Cerebellar cortex (tissue), 1 donor: ENCODE results near the gene CLCN3.
"Not testable (repeated sequence)": the region's sequence is repeated elsewhere in the genome, so short reads cannot be mapped to it uniquely, and the experiment has no call there.

Experiments used
- DNase-seq: peaks from one replicate; pipeline ENCODE4 v3.0.0-alpha.2; 2015; ENCODE audit warnings: low spot score

Gene CLCN3

DNA sequence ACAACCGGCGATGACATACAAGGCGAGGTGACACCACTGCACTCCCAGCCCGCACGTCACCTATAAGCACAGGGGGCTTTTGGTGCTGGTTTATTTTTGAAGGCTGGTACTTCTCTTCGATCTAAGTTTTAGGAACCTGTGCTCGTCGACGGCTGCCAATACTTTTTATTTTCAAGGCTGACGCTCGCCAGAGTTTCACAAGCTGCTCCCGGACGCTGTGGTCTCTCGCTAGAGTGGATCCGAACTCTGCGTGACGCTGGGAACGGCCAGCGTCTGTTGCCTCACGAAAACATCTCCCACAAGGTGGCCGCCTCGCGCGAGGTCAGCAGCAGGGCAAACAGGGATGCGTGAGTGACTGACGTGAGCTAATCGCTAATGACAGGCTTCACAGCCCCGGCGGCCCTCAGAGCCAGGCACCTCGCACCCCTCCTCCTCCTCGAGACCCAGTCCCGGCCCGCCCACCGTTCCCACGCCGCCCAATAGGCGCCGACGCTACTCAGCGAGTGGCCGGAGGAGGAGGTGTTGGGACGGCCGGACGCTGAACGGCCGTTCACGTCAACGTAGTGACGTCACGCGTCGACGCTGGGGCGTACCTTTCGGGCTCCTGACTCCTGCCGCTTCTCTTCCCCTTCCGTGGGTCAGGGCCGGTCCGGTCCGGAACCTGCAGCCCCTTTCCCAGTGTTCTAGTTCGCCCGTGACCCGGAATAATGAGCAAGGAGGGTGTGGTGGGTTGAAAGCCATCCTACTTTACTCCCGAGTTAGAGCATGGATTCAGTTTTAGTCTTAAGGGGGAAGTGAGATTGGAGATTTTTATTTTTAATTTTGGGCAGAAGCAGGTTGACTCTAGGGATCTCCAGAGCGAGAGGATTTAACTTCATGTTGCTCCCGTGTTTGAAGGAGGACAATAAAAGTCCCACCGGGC is at the start of gene CLCN3:
Gene CLCN3, plus strand, starts transcription at position 621 of the 922 bp plus-strand sequence. CDS start 15,351 bp downstream, outside the sequence.
- peak; percentile 99 for DNase-seq

DNA sequence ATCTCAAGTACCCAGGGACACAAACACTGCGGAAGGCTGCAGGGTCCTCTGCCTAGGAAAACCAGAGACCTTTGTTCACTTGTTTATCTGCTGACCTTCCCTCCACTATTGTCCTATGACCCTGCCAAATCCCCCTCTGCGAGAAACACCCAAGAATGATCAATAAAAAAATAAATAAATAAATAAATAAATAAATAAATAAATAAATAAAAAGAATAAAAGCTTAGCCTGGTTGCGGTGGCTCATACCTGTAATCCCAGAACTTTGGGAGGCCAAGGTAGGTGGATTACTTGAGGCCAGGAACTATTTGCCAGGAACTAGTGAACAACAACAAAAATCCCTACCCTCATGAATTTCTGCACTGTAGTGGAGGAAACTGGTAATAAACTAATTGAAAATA is 49.4 kb upstream of the CLCN3 start:
- DNase-seq: not testable (repeated sequence)

DNA sequence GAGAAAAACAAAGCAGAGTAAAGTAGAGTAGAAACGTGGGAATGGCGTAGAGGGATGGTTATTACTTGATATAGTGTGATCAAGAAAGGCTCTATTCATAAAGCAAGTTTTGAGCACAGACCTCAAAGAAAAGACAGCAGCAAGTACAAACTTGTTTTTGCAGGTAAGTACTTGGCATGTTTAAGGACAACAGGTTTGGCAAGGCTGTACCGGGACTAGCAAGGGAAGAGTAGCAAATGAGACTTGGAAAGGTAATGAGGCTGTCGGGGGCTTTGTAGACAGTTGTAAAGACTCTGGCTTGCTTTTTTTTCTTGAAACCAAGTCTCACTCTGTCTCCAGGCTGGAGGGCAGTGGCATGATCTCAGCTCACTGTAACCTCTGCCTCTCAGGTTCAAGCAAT is 48.9 kb upstream of the CLCN3 start:
- no peak for DNase-seq

DNA sequence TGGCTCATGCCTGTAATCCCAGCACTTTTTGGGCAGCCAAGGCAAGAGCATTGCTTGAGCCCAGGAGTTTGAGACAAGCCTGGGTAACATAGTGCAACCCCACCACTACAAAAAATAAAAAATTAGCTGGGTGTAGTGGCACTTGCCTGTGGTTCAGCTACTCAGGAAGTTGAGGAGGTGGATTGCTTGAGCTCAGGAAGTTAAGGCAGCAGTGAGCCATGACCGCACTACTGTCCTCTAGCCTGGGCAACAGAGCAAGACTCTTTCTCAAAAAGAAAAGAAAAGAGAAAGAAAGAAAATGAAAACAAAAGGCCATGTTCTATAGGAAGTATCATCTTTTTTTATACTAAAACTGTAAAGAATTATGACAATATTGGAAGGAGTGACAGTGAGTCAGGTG is 46.5 kb upstream of the CLCN3 start:
- no peak for DNase-seq

DNA sequence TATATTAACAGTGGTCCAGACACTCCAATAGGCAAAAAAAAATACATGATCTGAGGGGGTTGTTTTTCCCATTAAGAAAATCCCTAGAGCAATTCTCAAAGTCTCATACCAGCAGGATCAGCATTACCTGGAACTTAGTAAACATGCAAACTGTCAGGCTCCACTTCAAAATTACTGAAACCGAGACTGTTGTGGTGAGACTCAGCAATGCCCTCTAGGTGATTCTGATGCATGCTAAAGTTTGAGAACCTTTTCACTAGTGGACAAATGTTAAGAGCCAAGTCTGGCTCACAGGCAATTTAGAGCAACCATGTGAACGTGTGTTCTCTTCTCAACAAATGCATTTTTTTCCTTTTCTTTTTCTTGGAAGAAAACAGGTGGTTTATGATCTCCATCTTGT is 38.2 kb upstream of the CLCN3 start:
- DNase-seq: no peak

DNA sequence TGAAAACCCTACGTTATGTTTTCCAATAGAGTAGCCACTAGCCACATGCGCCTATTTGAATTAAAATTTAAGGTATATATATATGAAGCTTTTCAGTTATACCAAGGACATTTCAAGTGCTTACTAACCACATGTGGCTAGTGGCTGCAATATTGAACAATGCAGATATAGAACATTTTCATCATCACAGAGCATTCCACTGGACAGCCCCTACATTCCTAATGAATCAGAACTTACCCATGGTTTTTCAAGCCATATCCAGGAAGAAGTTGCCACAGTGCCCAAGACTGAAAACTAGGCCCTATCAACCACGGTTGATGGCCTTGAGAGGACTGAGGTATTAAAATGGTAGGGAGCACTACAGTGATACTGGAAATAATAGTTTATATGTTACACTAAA is 37.7 kb upstream of the CLCN3 start:
- no peak for DNase-seq

DNA sequence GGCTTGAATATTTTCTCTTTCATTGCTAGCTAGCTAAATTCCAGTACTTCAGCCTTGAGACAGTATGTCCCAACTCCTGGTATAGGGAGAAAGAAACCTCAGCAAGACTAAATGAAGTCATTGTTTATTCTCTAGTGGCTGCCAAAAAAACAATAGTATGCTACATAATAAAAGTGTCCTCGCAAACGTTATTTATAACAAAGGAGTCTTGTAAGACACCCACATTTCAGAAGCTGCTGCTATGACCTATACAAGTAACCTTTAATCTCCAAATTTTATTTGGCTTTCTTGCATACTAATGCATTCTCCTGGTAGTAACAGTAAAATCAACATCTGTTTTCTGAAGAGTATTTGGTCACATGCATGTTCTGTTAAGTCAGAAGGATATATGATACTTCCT is 36.8 kb upstream of the CLCN3 start:
- no peak for DNase-seq

DNA sequence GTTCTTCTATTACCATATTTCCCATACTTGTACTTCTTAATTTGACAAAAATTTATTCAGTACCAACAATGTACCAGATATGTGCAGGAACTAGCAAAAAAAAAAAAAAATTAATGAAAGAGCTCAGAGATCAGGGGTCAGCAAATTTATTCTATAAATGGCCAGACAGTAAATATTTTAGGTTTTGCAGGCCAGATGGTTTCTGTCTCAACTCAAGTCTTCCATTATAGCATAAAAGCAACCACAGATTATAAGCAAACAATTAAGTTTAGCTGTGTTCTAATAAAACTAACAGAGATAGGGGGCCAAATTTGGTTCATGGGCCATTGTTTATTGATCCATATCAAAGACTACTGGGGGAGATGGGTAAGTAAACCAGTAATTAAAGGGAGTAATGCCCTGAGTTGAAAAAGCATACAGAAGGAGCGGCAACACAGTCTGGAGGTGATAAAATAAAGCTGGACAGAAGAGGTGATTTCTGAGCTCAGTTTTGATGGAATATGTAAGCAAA is 27.3 kb upstream of the CLCN3 start:
- DNase-seq: no peak

DNA sequence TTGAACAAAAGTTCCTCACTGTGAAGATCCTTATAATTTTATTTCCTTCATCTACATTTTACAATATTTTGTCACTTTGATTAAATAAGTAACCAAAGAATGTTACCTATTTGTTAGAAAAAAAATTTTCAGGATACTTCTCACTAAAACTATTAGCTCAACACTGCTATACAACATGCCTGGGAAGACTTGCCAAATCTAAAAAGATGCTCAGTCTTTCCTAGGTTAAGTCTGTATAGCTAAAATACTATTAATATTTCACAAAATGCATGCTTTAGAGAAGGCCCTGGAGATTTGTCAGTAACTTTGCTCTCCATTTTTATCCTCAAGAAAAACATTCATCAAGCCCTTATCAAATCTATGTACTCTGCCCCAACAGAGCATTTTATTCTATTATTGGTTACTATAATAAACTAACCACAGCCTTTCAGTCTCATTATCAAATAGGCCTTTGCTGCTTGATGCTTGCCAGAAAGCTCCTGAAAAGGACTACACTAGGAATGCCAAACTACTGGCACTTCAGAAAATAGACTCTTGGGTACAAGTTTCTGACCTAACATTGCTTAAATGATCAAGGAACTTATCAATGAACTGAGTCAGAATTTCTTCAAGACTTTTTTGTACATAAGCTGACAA is 25.7 kb upstream of the CLCN3 start:
- no peak for DNase-seq

DNA sequence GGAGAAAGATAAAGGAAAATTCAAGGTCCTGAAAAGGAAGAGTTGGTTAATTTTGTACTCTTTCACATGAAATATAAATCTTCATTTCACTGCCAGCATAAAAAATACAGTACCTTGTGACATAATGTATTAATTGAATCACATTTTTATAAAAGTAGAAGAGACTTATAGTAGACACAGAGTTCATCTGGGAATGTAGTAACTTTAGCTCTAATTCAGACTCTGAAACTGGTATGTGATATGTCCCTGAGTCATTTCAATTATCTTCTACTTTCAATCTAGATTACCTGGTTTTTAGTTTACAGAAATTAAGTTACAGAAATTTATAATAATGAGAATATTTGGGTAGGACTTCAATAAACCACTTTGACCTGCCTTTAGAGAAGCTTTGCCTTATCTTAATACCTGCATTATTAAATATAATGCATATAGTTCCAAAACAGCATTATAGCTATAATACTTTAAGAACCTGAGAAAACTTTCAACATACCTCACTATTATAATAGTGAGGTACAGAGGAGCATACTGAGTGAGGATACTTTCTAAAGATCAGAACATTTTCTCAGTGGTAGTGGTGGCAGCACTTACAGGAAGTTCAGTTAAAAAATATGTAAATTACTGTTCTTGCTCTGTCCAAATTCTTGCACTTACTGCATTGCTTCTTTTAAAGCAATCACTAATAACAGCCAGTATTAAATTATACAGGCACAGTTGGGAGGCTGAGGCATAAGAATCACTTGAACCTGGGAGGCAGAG is 19.2 kb upstream of the CLCN3 start:
- DNase-seq: no peak

DNA sequence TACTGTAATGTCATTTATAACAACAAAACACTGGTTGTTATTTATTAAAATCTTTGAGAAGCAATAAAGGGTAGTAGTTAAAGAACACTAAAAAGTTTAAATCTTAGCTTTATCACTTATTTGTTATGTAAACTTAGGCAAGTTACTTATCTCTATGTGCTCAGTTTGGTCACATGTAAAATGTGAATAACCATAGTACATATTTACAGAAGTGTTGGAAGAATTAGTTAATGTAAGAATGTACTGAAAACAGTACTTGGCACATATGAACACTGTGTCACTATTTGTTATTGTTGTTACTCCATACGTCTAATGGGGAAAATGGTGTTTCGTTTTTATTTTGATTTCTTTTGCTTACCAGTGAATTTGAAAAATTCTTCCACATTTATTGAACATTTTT is 17.1 kb upstream of the CLCN3 start:
- DNase-seq: no peak

DNA sequence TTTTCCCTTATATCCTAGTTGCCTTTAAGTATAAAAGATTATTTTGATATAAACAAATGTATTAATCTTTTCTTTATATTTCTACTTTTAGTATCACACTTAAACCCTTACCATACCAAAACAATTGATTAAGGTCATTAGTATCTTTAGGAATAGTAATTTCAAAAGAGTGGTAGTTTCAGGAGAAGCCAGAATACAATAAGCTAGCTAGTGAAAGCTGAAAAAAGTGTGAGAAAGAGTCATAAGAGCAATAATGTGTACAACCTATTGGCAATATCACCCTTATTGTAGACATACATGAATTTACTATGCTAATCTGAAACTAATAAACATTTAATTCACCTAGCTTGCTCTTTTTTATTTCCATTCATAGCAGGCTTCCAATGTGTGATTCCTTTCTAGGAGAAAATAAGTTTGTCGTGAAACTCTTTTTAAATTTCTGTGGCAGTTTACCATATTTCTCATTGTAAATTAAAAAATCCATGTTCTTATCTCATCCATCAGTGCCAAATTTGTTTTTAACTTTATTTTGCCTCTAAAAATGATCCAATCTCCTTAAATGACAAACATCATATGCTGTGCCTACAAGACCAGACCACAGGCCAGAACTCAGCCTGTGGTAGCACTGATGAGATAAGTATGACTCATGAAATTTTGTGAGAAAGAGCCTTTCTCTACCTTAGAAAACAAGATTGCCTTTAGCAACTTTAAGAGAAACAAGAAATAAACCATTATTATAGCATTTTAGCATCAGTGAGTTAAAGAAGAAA is 16.1 kb upstream of the CLCN3 start:
- no peak for DNase-seq

DNA sequence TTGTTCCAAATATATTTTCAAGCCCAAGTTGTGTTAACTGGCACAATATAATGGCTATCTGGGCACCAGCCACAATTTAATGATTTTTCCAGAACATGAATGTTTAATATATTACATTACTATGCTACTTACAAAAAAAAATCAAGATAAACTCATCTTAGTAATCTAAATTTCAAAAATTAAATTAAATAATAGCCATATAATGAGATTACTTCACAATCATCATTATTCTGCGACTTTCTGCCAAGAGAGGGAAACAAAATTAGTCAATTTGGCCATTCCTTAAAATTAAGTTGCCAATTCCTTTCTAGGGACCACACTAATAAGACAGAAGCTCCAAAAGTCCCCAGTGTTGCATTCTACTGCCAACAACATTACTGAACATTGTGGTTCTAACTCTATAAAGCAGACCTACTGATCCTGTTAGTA is 15.5 kb upstream of the CLCN3 start:
- DNase-seq: no peak

DNA sequence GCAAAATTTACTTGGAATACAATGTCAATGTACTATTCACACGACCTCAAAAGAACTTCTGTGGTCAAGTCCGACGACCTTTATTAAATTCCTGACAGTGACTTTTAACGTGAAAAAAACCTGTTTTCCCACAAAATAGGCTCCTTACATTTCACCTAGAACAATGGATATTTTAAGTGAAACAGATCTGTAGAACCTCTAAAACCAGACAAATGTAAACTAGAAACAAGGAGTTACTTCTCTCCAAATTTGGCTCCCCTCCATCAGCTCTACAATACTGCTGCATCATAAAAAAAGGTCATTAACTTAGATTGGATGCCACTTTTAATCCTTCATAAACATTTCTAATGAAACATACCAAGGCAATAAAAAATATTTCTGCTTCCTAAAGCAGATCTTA is 9.2 kb upstream of the CLCN3 start:
- peak; percentile 16 for DNase-seq

DNA sequence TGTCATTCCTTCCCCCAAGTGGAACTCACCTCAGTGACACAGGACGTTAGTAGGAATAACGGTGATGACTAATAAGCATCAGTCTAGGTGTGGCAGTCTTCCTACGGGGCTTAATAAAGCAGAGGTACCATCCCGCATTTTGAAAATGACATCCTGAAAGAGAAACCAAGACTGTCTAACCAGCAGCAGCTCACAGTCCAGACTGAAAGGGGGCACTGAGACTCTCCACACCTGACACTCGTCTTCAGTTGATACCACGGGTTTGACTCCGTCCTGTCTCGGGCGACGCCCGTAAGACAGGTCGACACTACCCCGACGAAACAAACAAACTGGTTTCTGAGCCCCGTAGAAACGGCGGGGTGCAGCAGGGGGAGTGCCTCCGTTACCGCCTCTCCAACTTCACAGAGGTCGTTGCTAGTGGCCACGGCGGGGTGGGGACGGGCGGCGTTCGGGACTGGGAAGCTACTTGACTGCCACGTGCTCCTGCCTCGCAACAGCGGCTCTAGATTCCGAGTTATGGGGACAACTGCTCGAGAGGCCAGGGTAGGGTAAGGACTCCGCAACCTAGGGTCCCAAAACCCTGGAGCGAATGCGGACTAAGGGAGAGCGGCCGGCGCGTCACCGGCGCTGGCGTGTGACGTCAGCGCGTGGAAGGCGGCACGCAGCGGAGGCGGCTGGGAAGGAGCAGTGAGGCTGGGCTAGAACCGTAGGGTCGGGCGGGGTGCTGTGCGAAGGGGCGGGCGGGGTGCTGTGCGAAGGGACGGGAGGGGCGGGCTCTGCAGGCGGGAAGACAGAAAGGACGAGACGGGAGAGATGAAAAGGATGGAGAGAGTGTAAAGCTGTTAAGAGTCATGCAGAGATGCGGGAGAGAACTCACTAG is 8.1 kb upstream of the CLCN3 start, which contains the start of gene NEK1:
Gene NEK1, minus strand, starts transcription at position 593 of the 880 bp plus-strand sequence. CDS start 9,953 bp downstream, outside the sequence.
- DNase-seq: peak; percentile 91

DNA sequence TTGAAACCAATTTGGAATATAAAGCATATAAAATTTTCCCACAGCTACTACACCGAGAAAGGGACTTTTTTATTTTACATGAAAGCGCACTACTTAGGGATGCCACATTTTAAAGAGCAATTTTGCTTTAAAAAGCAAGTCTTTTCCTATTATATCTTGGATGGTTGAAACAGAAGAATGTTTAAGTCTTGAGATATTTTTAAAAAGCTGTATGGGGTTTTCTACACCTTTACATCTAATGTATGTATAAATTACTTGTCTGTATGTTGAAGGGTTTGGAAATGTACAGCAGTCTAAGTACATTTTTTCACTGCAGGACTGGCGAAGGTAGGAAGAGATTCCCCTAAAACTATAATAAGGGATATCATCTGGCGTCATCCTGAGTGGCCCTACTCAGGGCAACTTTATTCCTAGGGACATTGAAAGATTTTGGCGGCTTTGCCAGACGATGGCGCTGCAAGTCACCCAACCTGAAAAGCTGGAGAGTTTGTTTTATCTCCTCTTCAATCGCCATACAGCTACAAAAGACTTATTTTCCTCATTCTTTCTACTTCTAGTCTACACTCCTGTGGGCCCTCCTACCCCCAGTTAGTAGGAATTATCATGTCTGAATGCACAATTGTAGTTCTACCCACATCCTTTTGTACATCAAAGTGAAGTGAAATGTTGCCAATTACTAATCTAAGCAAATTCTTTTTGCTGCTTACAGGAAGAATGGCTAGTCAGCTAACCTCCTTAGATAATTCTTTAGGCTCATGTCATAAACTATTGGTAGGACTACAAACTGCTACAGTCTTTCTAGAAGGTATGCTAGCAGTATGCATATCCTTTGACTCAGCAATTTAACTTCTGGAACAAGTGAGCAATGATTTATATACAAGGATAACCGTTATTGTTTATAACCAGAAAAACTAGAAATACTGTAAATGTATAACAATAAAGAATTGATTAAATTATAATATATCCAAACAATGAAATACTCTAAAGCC is 7.2 kb upstream of the CLCN3 start:
- DNase-seq: peak; percentile 92

DNA sequence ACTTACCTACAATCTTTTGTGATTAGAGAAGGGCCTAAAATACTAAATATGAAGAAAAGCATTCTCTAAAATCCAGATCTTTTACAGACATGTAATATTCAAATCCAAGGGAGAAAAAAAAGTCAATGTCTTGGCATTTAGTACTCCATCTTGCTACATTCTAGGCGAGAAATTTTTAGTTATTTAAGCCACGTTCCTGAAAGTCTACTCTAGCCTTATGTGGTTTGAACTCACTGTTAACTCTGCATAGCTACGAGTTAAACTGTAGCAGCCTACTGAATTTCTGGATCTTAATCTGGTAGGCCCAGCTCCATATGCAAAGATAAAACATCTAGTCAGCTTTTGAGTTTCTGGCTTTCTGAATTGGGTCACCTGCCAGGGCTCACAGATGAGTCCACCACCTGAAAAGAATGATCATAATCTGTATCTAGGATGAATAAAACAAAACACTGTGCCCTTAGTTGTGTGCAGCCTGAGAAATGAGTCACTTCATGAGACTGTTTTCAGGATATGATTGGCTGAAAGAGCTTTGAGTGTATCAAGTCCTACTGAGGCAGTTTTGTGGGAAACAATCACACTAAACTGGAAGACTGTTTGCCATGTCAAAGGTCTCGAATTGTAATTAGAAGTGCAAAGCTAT is 4.8 kb upstream of the CLCN3 start:
- DNase-seq: no peak

DNA sequence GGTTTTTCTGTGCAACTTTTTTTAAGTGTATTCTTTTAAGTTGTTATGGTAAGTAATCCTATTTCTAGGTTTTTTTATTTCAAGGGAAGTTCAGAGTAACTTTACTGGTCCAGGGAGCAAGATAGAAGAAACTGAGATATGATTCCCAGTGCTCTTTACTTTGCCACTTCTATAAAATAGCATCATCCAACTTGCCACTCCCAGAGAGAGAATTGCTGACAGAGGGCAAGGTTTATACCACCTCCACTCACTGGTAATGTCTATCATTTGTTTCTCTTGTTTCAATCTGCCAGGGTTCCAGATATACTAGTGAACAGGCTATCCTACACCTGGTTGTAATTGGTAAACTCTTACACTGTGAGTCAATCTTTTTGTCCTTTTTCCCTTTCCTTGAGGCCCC is 3.5 kb upstream of the CLCN3 start:
- no peak for DNase-seq

DNA sequence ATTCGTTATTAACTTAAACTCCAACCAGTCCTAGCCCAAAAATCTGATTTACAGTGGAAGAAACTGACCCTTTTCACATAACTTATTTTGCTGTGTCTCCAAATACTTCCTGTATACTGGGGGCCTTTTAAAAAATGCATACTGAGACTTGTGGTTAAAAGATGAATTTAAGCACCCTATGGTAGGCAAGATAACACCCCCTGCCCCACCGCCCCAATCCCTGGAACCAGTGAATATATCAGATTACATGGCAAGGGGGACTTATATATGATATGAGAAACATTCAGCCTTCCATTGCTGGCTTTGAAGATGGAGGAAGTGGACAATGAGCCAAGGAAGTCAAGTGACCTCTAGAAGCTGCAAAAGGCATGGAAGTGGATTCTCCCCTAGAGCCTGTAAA is 3.1 kb upstream of the CLCN3 start:
- no peak for DNase-seq
